ENCODE results near the gene HBS1L.

DNA sequence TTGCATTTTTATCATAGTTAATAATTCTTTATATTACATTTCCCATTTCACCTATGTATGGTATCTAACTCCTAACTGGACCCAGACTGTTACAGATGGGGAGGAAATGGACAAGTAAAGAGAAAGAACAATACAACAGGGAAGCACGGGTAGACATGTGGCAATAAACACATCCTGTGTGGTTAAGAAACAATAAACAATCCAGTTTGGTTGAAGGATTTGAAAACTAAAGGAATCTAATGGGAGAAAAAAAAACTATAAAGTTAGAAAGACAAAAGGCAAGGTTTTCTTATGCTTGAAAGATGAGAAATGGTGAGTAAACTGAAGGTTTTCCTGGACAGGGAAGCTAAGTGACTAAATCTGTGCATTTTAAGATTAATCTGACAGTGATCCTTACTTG lies 69.8 kb downstream of the HBS1L start:
- TF ChIP-seq, protein P1, sequence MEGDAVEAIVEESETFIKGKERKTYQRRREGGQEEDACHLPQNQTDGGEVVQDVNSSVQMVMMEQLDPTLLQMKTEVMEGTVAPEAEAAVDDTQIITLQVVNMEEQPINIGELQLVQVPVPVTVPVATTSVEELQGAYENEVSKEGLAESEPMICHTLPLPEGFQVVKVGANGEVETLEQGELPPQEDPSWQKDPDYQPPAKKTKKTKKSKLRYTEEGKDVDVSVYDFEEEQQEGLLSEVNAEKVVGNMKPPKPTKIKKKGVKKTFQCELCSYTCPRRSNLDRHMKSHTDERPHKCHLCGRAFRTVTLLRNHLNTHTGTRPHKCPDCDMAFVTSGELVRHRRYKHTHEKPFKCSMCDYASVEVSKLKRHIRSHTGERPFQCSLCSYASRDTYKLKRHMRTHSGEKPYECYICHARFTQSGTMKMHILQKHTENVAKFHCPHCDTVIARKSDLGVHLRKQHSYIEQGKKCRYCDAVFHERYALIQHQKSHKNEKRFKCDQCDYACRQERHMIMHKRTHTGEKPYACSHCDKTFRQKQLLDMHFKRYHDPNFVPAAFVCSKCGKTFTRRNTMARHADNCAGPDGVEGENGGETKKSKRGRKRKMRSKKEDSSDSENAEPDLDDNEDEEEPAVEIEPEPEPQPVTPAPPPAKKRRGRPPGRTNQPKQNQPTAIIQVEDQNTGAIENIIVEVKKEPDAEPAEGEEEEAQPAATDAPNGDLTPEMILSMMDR (IDR thresholded peaks at IDR 0.05; ENCODE audit: poor library complexity, severe bottlenecking) = no peak
- TF ChIP-seq SMC3 (conservative IDR thresholded peaks at IDR 0.05; ENCODE audit: poor library complexity) (no peak), EZH2 (IDR thresholded peaks at IDR 0.05; ENCODE audit: borderline replicate concordance, insufficient read depth, low read length, poor library complexity, severe bottlenecking) (no peak), RAD21 (conservative IDR thresholded peaks at IDR 0.05) (no peak)
- TF ChIP-seq, protein P2, sequence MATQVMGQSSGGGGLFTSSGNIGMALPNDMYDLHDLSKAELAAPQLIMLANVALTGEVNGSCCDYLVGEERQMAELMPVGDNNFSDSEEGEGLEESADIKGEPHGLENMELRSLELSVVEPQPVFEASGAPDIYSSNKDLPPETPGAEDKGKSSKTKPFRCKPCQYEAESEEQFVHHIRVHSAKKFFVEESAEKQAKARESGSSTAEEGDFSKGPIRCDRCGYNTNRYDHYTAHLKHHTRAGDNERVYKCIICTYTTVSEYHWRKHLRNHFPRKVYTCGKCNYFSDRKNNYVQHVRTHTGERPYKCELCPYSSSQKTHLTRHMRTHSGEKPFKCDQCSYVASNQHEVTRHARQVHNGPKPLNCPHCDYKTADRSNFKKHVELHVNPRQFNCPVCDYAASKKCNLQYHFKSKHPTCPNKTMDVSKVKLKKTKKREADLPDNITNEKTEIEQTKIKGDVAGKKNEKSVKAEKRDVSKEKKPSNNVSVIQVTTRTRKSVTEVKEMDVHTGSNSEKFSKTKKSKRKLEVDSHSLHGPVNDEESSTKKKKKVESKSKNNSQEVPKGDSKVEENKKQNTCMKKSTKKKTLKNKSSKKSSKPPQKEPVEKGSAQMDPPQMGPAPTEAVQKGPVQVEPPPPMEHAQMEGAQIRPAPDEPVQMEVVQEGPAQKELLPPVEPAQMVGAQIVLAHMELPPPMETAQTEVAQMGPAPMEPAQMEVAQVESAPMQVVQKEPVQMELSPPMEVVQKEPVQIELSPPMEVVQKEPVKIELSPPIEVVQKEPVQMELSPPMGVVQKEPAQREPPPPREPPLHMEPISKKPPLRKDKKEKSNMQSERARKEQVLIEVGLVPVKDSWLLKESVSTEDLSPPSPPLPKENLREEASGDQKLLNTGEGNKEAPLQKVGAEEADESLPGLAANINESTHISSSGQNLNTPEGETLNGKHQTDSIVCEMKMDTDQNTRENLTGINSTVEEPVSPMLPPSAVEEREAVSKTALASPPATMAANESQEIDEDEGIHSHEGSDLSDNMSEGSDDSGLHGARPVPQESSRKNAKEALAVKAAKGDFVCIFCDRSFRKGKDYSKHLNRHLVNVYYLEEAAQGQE (IDR thresholded peaks at IDR 0.05; ENCODE audit: borderline replicate concordance) = no peak
